Fibroblast of lung (primary cell): ENCODE measurements around the gene KCNC3. TPM values are rescaled to one million over a fixed set of nuclear protein-coding genes. Genes with fewer than 3 reads are reported as not detected.

Experiments used
- DNase-seq, 2 donors: peaks; one replicate each; pipeline versions ENCODE4 v3.0.0 to v3.0.0-alpha.2; 2010; ENCODE audit warnings: low read depth in 2 of 2
- H2AFZ ChIP-seq: 2 replicates; pipeline ENCODE4 v1.5.1; 2012; ENCODE audit warnings: low read length, control low read depth, inconsistent platforms
- H3K27ac ChIP-seq: 2 replicates; pipeline ENCODE4 v1.5.1; 2011; ENCODE audit warnings: low read length, control low read depth; ENCODE audit not compliant: insufficient read depth
- H3K27me3 ChIP-seq: 2 replicates; pipeline ENCODE4 v1.5.1; 2011; ENCODE audit warnings: mild to moderate bottlenecking, low read length; ENCODE audit not compliant: control insufficient read depth, insufficient read depth
- H3K36me3 ChIP-seq: 2 replicates; pipeline ENCODE4 v1.5.1; 2011; ENCODE audit warnings: low read length; ENCODE audit not compliant: control insufficient read depth, insufficient read depth
- H3K4me1 ChIP-seq: 2 replicates; pipeline ENCODE4 v1.5.1; 2011; ENCODE audit warnings: low read length; ENCODE audit not compliant: control insufficient read depth, insufficient read depth; ENCODE audit errors: extremely low read depth
- H3K4me2 ChIP-seq: 2 replicates; pipeline ENCODE4 v1.5.1; 2011; ENCODE audit warnings: low read length, control low read depth; ENCODE audit not compliant: insufficient read depth; ENCODE audit errors: extremely low read depth
- H3K4me3 ChIP-seq, 4 experiments: fragments of 200-600 bp in 1 of 4; sonication (generic) in 1 of 4; replicated peaks in 1 of 4; 2 replicates each; pipeline ENCODE4 v1.5.1; 2011 to 2016; ENCODE audit warnings: low read length in 4 of 4, low read depth in 3 of 4, mild to moderate bottlenecking in 3 of 4, control low read depth in 2 of 4, inconsistent platforms in 1 of 4, mixed read lengths in 1 of 4; ENCODE audit not compliant: insufficient read depth in 1 of 4; ENCODE audit errors: control extremely low read depth in 1 of 4
- H3K79me2 ChIP-seq: 2 replicates; pipeline ENCODE4 v1.5.1; 2012; ENCODE audit warnings: mild to moderate bottlenecking, low read length, inconsistent platforms; ENCODE audit not compliant: control insufficient read depth, insufficient read depth
- H3K9ac ChIP-seq: 2 replicates; pipeline ENCODE4 v1.5.1; 2011; ENCODE audit warnings: mild to moderate bottlenecking, low read length, control low read depth; ENCODE audit not compliant: insufficient read depth
- H3K9me3 ChIP-seq: 2 replicates; pipeline ENCODE4 v1.5.1; 2012; ENCODE audit warnings: low read depth, low read length; ENCODE audit not compliant: control insufficient read depth, insufficient read depth
- H4K20me1 ChIP-seq: 2 replicates; pipeline ENCODE4 v1.5.1; 2011; ENCODE audit warnings: low read length; ENCODE audit not compliant: control insufficient read depth, insufficient read depth; ENCODE audit errors: extremely low read depth
- EZH2 ChIP-seq: IDR thresholded peaks from 2 replicates; pipeline ENCODE4 v1.5.1; 2012; ENCODE audit warnings: low read length, control low read depth, mild to moderate bottlenecking; ENCODE audit errors: missing control alignments
- polyA plus RNA-seq, 2 donors: library from polyadenylated mRNA; depleted of rRNA in 1 of 2; stranded (reverse) in 1 of 2; unstranded in 1 of 2; fragments of >200 nt; gene quantifications; 2 replicates each; pipeline ENCODE4 v1.2.1, GENCODE V29; 2011 to 2012; ENCODE audit warnings: missing spikeins in 1 of 2
- total RNA-seq: library from RNA; depleted of rRNA; stranded (reverse); fragments of >200 nt; gene quantifications from 2 replicates; pipeline ENCODE4 v1.2.1, GENCODE V29; 2014
- TF ChIP-seq, protein P1 (sequence below), 2 donors: IDR thresholded peaks in 1 of 2; conservative IDR thresholded peaks in 1 of 2; 1 replicate in 1 of 2; 2 replicates in 1 of 2; pipeline ENCODE4 v1.5.1; 2011 to 2012; ENCODE audit warnings: low read length in 2 of 2, control low read depth in 1 of 2, inconsistent platforms in 1 of 2, low read depth in 1 of 2, mild to moderate bottlenecking in 1 of 2

Gene KCNC3
- total and polyA plus RNA-seq, 2 donors (not counting 1 experiment from before 2014, with no cell fraction given) = under 0.01 to 0.01 TPM

DNA sequence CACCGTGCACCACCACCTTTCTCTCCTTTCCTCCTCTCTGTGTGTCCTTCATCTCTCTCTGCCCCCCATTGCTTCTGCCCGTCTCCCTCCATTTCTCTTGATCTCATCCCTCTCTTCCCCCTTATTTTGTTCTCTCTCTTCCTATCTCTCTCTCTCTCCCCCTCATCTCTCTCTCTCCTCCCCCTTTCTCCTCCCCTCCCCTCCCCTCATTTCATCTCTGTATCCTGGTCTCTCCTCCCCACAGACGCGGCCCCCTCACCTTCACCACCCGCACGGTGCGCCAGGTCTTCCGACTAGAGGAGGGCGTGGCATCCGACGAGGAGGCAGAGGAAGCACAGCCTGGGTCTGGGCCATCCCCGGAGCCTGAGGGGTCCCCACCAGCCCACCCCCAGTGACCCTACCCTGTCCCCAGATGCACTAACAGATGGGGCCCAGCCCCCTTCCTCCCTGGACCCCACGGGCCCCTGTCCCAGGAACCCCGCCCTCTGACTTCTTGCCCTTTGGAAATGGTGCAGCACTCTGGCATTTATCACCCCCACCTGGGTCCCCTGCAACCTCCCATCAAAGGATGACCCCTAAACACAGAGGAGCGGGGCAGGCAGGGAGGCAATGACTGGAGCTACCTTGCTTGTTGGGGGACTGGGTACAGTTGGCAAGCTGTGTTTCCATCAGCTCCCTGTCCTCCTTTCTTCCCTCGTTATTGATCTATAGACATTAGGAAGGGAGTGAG is 19.6 kb downstream of the KCNC3 start:
- no peaks in the 10 kb centered on the region for H3K79me2 ChIP-seq
- H4K20me1 ChIP-seq = no peaks in the 10 kb centered on the region
- no peak overlapping the region for H3K9ac ChIP-seq
- H3K27me3 ChIP-seq = peaks cover 5% of the 10 kb centered on the region
- DNase-seq = no peak
- no peak for TF ChIP-seq EZH2
- TF ChIP-seq, protein P1, sequence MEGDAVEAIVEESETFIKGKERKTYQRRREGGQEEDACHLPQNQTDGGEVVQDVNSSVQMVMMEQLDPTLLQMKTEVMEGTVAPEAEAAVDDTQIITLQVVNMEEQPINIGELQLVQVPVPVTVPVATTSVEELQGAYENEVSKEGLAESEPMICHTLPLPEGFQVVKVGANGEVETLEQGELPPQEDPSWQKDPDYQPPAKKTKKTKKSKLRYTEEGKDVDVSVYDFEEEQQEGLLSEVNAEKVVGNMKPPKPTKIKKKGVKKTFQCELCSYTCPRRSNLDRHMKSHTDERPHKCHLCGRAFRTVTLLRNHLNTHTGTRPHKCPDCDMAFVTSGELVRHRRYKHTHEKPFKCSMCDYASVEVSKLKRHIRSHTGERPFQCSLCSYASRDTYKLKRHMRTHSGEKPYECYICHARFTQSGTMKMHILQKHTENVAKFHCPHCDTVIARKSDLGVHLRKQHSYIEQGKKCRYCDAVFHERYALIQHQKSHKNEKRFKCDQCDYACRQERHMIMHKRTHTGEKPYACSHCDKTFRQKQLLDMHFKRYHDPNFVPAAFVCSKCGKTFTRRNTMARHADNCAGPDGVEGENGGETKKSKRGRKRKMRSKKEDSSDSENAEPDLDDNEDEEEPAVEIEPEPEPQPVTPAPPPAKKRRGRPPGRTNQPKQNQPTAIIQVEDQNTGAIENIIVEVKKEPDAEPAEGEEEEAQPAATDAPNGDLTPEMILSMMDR (conservative IDR thresholded peaks at IDR 0.05 in 1 of 2, IDR thresholded peaks at IDR 0.05 in 1 of 2; ENCODE audit: low read depth in 1 of 2, low read length in 2 of 2) = no peak
- no peaks in the 10 kb centered on the region for H3K9me3 ChIP-seq
- H3K36me3 ChIP-seq = no peaks in the 10 kb centered on the region
- no peak overlapping the region for H3K27ac ChIP-seq
- no peak overlapping the region for H2AFZ ChIP-seq
- no peaks in the 10 kb centered on the region for H3K4me1 ChIP-seq
- H3K4me2 ChIP-seq = no peak overlapping the region
- H3K4me3 ChIP-seq = no peak overlapping the region

DNA sequence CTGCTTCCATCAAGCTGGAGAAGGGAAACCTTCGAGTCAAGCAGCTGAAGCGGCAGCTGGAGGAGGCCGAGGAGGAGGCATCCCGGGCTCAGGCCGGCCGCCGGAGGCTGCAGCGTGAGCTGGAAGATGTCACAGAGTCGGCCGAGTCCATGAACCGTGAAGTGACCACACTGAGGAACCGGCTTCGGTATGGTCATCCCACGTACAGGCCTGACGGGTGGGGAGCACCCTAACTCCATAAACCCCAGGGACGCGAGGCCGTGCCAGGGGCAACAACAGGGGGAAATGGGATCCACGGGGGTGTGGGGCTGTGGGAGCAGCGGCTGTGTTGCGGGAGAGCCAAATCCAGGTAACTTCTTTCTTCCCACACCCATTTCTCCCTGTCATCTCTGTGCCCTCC is 20.2 kb downstream of the KCNC3 start:
- no peaks in the 10 kb centered on the region for H4K20me1 ChIP-seq
- peaks cover 5% of the 10 kb centered on the region for H3K27me3 ChIP-seq
- H3K4me2 ChIP-seq = no peak overlapping the region
- H3K27ac ChIP-seq = no peak overlapping the region
- no peak for DNase-seq
- TF ChIP-seq, protein P1 (conservative IDR thresholded peaks at IDR 0.05 in 1 of 2, IDR thresholded peaks at IDR 0.05 in 1 of 2; ENCODE audit: low read depth in 1 of 2, low read length in 2 of 2) = no peak
- TF ChIP-seq EZH2 = no peak
- H3K9ac ChIP-seq = no peak overlapping the region
- no peaks in the 10 kb centered on the region for H3K36me3 ChIP-seq
- no peaks in the 10 kb centered on the region for H3K79me2 ChIP-seq
- H2AFZ ChIP-seq = no peak overlapping the region
- H3K4me3 ChIP-seq = no peak overlapping the region
- no peaks in the 10 kb centered on the region for H3K9me3 ChIP-seq
- H3K4me1 ChIP-seq = no peaks in the 10 kb centered on the region

DNA sequence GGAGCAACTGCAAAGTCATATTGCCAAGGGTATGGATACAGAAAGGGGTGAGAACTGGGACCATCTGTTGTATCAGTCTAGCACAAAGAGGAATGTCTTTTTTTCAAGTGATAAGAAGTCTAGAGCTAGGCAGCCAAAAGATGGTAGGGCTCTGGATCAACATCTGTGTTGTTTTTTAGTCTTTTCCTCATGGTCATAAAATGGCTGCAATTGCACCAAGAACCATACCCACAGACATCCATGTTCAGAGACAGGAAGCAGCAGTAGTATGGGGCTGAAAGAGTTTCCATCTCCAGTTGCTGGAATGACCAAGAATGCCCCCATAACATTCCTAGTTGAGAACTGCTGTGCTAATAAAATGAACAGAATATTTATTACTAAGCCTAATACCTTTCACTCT is 25.6 kb downstream of the KCNC3 start:
- no peak overlapping the region for H3K4me2 ChIP-seq
- no peaks in the 10 kb centered on the region for H3K36me3 ChIP-seq
- H3K27ac ChIP-seq = no peak overlapping the region
- no peaks in the 10 kb centered on the region for H4K20me1 ChIP-seq
- no peak overlapping the region for H3K9ac ChIP-seq
- DNase-seq = no peak
- H3K4me3 ChIP-seq = no peak overlapping the region
- no peak overlapping the region for H2AFZ ChIP-seq
- H3K79me2 ChIP-seq = no peaks in the 10 kb centered on the region
- no peaks in the 10 kb centered on the region for H3K9me3 ChIP-seq
- no peaks in the 10 kb centered on the region for H3K27me3 ChIP-seq
- no peaks in the 10 kb centered on the region for H3K4me1 ChIP-seq
- TF ChIP-seq, protein P1 (conservative IDR thresholded peaks at IDR 0.05 in 1 of 2, IDR thresholded peaks at IDR 0.05 in 1 of 2; ENCODE audit: low read depth in 1 of 2, low read length in 2 of 2) = no peak
- no peak for TF ChIP-seq EZH2
